HUDEP-2 (cell line): ENCODE results near the gene GTF2H3.
A peak's percentile ranks its signal among the peaks of the same experiment; 100 is the strongest.
"Not testable (repeated sequence)": the region's sequence is repeated elsewhere in the genome, so short reads cannot be mapped to it uniquely, and the experiment has no call there.

Experiments used
- DNase-seq, 76 experiments: peaks; one replicate each; lab custom pipeline; 2025; ENCODE audit not compliant: unreplicated experiment in 76 of 76; lab: John Stamatoyannopoulos, UW

GTF2H3 gene

DNA sequence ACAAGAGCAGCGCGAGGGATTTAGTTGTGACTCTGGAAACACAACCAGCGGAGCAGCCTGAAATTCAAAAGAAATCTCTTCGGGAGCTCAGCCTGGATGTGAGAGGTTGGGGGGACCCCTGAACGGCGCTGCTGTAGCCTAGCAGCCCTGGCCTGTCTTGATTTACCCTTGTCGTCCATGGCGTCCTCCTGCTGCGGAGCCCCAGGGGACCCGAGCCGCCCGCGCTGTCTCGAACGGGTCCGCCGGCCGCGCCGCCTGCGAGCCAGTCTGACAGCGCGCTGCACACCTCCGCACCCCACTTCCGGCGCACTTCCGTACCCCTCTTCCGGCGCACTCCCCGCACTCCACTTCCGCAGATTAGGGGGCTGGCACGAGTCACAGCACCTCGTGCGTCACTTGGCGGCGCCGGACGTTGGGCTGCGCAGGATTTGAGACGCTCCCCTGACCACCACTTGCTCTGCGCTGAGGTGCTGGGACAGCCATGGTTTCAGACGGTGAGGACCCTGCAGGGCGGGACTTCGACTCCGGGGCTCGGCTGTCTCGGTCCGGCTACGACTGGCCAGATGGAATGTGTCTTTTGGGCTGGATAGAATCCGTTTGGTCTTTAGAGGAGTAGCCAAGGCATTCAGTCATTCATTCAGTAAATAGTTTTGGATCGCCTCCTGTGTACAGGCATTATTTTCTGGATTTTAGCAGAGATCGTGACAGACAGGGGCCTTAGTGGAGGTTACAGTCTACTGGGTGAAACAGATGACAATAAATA, at the start of gene GTF2H3, which contains the start of gene EIF2B1:
Gene GTF2H3, plus strand, starts transcription at position 451 of the 763 bp plus-strand sequence. Its CDS starts 31 bp downstream, at position 482.
Gene EIF2B1, minus strand, starts transcription at position 308 of the 763 bp plus-strand sequence. Its CDS starts 129 bp downstream, at position 179.
- DNase-seq = peak; percentile 34 to 96 (median 92)

DNA sequence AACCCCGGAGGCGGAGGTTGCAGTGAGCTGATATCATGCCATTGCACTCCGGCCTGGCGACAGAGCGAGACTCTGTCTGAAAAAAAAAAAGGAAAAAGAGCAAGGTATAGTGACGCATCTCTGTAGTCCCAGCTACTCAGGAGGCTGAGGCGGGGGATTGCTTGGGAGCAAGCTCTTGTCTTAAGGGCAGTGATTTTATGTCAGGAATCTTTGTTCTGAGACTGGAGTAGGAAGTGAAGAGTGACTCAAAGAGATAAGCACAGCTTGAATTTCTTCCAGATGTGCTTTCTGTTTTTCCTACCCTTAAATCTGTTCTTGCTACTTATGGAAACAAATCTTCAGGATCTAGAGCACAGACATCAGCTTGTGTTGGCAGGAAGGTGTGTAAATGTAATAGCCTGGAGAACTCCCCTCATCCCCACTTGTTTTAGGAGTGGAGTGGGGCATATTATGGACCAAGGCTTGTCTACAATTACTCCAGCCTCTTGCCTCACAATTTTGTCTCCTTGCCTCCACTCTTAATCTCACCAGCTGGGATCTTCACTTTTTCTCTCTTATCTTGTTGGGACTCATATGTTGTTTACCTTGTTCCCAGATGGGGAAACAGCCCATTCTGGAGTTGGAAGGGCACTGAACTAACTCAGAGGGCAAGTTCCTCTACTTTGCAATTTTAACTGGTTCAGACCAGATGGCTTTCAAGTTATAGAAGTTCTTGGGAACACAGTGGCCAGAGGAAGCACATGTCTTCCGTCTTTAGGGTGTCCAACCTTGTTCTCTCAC, 41.7 kb upstream of the GTF2H3 start:
- DNase-seq = no peak

- no peak for DNase-seq
Measured at GRCh38 chr12:123595729-123596128, 37.9 kb upstream of the GTF2H3 start.

- no peak for DNase-seq
Measured at GRCh38 chr12:123597100-123597499, 36.5 kb upstream of the GTF2H3 start.

DNA sequence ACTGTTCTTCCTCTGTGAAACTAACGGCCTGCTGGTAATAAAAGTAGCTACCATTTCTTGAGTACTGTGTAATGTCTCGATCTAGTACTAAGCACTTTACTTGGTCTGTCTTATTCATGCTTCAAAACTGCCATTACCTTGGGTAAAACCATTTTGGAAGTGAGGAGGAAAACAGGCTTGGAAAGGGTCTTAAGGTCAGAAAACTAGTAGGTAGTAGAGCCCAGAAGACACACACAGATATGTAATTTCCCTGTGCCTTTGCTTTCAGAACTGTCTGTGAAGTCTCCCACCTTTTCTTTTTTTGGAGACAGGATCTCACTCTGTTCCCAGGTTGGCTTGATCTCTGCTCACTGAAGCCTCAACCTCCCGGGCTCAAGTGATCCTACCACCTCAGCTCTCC, 35.1 kb upstream of the GTF2H3 start:
- DNase-seq = no peak

DNA sequence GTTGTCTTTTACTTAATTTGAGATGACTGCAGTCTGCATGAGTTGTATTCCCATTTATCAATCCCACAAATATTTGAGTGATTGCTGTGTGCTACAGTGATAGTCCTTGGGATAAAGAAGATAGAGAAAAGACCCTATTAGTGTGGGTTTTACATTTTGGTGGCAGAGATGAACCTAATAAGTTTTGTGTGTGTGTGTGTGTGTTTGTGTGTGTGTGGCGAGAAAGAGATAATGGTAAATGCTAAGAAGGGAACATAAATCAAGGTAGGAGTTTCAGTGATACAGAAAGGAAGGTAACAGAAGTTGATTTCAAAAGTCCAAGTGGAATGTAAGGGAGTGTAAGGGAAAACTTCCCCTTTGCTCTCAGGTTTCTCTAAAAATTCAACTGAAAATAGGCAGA, 34.3 kb upstream of the GTF2H3 start:
- DNase-seq = no peak

DNA sequence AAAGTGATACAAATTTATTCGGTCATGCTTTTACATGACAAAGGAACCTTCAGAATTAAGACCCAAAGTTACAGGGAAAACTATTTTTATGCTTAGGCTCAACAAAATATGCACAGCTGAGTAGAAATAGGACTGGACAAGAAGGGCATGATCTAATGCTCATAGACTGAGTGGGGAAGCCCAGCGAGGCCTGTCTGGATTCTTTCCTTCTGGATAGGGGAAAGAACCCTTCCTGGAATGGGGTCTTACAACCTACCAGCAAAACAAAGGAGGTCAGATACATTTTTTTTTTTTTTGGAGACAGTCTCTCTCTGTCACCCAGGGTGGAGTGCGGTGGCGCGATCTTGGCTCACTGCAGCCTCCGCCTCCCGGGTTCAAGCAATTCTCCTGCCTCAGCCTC, 33.9 kb upstream of the GTF2H3 start:
- no peak for DNase-seq

DNA sequence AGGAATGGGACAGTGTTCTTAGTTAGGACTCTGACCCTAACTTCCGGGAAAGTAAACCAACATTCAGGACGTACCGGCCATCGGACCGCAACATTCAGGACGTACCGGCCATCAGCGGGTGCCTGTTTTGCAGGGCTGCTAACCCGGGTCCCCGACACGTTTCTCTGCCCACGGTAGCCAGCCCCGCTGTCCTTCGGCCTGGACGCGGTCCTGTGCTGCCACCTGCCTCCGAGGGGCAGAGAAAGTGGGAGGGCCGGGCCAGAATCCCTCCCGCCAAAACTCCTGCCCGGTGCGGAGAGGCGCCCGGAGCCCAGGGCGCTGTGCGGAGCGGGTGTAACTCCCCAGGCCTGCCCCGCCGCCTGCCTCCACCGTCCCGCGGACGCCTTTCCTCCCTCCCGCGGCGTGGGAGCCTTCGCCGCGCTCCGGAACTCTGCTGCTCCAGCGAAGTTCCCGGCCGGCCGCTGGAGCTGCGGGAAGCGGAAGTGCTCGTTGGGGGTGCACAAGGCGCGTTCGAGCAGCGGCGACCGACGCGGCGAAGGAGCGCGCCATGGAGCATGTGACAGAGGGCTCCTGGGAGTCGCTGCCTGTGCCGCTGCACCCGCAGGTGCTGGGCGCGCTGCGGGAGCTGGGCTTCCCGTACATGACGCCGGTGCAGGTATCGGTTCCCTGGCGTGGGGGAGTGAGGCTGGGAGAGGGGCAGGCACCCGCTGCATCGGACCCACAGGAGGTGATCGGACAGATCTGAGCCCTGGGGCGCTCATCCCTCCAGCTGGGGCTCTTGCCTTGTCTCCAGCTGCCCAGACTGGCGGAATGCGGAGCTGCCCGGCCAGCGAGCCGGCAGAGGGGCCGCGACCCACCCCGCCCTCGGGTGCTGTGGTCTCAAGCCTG, 31.8 kb upstream of the GTF2H3 start, which contains the start of gene DDX55:
Gene DDX55, plus strand, starts transcription at position 498 of the 888 bp plus-strand sequence. Its CDS starts 50 bp downstream, at position 548.
- DNase-seq = peak in 73 of 76 experiments; percentile 5 to 81 (median 68)

- peak in 1 of 76 experiments; percentile 23 for DNase-seq
Measured at GRCh38 chr12:123602651-123603195, 30.9 kb upstream of the GTF2H3 start.

DNA sequence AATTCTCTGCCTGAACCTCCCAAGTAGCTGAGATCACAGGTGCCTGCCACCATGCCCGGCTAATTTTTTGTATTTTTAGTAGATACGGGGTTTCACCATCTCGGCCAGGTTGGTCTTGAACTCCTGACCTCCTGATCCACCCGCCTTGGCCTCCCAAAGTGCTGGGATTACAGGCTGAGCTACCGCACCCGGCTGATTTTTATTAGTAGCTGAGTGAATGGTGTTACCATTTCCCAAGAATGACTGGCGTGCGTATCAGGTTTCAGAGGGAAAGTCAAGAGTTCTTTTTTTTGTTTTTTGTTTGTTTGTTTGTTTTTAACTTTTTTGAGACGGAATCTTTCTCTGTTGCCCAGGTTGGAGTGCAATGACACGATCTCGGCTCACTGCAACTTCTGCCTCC, 30.1 kb upstream of the GTF2H3 start:
- not testable (repeated sequence) for DNase-seq

- no peak for DNase-seq
Measured at GRCh38 chr12:123607756-123608155, 25.9 kb upstream of the GTF2H3 start.

DNA sequence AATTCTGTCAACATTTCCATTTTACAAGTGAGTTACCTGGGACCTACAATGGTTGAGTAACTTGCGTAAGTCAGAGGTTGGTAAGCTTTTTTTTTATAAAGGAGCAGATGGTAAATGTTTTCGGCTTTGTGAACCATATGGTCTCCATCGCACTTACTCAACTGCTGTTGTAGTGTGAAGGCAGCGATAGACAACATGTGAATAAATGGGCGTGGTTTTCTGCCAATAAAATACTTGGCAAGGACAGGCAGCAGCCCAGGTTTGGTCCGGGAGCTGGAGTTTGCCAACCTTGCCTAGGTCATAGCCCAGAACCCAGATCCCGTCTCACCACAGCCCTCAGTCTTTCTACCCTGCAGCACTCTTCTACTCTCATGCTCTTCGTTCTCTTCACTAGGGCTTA, 25.4 kb upstream of the GTF2H3 start:
- DNase-seq = no peak

DNA sequence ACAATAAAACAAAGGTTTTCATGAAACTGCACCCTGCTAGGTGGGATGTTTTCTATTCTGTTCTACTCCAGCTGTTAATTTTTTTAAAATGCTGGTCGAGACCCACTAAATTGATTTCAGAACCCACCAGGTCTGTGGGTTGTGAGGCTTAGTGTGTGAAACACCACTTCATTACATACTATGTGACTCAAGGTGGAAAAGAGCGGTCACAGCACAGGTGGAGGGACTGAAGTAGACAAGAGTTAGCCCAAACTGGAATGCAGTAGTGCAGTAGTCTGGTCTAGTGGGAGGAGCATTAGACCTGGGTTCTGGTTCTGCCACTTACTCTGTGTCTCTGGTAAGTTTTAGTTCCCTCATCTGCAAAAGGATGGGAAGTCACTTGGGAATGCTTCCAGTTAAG, 19.5 kb upstream of the GTF2H3 start:
- no peak for DNase-seq

GRCh38 chr12:123614531-123614930, 19.1 kb upstream of the GTF2H3 start:
- no peak for DNase-seq

- DNase-seq = no peak
Measured at GRCh38 chr12:123617144-123617543, 16.5 kb upstream of the GTF2H3 start.

DNA sequence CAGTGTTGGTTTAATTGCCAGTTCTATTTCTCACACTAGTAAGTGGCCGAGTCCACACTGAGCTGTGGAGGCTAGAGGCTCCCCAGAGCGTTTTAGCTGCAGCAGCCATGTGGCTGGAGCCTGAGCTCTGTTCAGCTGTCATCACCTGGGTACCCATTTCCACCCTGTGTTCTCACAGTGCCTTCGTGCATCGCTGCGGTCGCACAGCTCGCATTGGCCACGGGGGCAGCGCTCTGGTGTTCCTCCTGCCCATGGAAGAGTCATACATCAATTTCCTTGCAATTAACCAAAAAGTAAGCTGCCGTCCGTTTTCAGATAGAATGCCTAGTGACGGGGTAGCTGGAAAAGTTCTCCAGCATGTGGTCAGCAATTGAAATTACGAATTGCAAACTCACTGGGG, 16.0 kb upstream of the GTF2H3 start:
- DNase-seq = no peak

- DNase-seq = no peak
Measured at GRCh38 chr12:123621101-123621500, 12.5 kb upstream of the GTF2H3 start.

GRCh38 chr12:123621619-123622530, 11.8 kb upstream of the GTF2H3 start:
- no peak for DNase-seq

DNA sequence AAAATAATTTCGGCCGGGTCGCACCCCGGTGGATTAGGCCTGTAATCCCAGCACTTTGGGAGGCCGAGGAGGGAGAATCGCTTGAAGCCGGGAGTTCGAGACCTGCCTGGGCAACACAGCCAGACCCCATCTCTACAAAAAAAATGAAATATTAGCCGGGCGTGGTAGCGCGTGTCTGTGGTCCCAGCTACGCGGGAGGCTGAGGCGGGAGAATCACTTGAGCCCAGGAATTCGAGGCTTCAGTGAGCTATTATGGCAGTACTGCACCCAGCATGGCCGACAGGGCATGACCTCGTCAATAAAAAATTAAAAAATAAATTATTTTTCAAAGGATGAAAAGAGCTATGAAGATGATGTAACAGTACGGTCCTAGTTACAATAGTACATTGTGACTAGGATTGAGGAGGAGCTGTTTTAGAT, 523 bp downstream of the GTF2H3 start:
- DNase-seq = peak in 2 of 76 experiments; percentile 1 to 26
